ENCODE measurements around the gene PGBD2. TPM values are rescaled to one million over a fixed set of nuclear protein-coding genes. Genes with fewer than 3 reads are reported as not detected.

The PGBD2 gene
- total and polyA plus RNA-seq, 2 of the 4 experiments (the other 2 are of a cell fraction) = 4.8 to 6.8 TPM

DNA sequence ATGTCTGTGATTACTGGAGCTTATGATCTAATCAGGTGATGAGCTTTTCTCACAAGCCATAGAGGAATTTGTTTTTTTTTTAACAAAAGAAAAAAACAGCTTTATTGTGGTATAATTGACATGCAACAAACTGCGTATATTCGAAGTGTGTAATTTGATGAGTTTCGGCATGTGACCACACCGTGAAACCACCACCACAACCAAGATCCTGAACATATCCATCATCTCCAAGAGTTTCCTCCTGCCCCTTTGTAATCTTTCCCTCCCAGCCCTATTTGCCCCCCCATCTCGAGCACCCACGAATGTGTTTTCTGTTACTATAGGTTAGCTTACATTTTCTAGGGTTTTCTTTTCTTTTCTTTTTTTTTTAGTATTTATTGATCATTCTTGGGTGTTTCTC, 4.7 kb downstream of the PGBD2 start:
- in situ Hi-C loops (cut with MboI; ENCODE audit: low sequenced_read_pairs) = no loop called here
- DNase-seq (no peak), ATAC-seq (ENCODE audit: low read depth) (no peak)
- H3K9me1 ChIP-seq (ENCODE audit: insufficient read depth, low read length) = no peaks in the 10 kb centered on the region
- no peak overlapping the region for H3K56ac ChIP-seq (ENCODE audit: extremely low read depth, insufficient read depth, low read length)
- H2AK9ac ChIP-seq (replicated peaks; ENCODE audit: low read depth, low read length, poor library complexity) = no peak overlapping the region
- no peak overlapping the region for H2BK15ac ChIP-seq (ENCODE audit: low read depth, low read length)
- intact Hi-C loops (cut with micrococcal nuclease) = no loop called here
- no peak overlapping the region for H3K4ac ChIP-seq (ENCODE audit: low read depth, low read length)
- no CpG with 5 or more reads among the region's 6 CpGs for WGBS, 2 experiments (ENCODE audit: extremely low coverage in 2 of 2, insufficient read length in 1 of 2)
- H4K20me1 ChIP-seq (ENCODE audit: insufficient read depth, low read length) = no peaks in the 10 kb centered on the region
- no peaks in the 10 kb centered on the region for H3K9me3 ChIP-seq (ENCODE audit: control insufficient read depth, insufficient read depth, low read length)
- no peak overlapping the region for H3K27ac ChIP-seq (ENCODE audit: insufficient read depth, low read length)
- TF ChIP-seq CEBPB (IDR thresholded peaks at IDR 0.05; ENCODE audit: low read depth, low read length) = no peak
- no peak for TF ChIP-seq RAD21 (IDR thresholded peaks at IDR 0.05; ENCODE audit: low read length)
- TF ChIP-seq BHLHE40 (IDR thresholded peaks at IDR 0.05; ENCODE audit: low read depth, low read length) = no peak
- TF ChIP-seq RFX5 (IDR thresholded peaks at IDR 0.05; ENCODE audit: low read depth, low read length) = no peak
- no peak for TF ChIP-seq FOS (IDR thresholded peaks at IDR 0.05; ENCODE audit: low read depth, low read length)
- no peaks in the 10 kb centered on the region for H3K4me1 ChIP-seq (ENCODE audit: control insufficient read depth, insufficient read depth, low read length)
- H3K14ac ChIP-seq (replicated peaks; ENCODE audit: low read depth, low read length) = no peak overlapping the region
- no peak overlapping the region for H3K23ac ChIP-seq (ENCODE audit: low read depth, low read length)
- no peak overlapping the region for H2AFZ ChIP-seq (replicated peaks; ENCODE audit: low read length, poor library complexity)
- no peak overlapping the region for H4K91ac ChIP-seq (ENCODE audit: insufficient read depth, low read depth, low read length)
- H4K5ac ChIP-seq (ENCODE audit: low read depth, low read length) = no peak overlapping the region
- POLR2A ChIA-PET (ENCODE audit: unreplicated experiment) = no interaction called here
- H3K4me3 ChIP-seq (ENCODE audit: insufficient read depth, low read depth, low read length) = no peak overlapping the region
- BruUV-seq (replicated peaks) = no TSS peak
- no peak overlapping the region for H2AK5ac ChIP-seq (ENCODE audit: low read depth, low read length)
- H4K8ac ChIP-seq (ENCODE audit: low read depth in 2 of 2, low read length in 2 of 2) = no peak overlapping the region
- H2BK20ac ChIP-seq (ENCODE audit: low read depth, low read length) = no peak overlapping the region
- H3K4me2 ChIP-seq (ENCODE audit: low read depth, low read length) = no peak overlapping the region
- H3K18ac ChIP-seq (ENCODE audit: low read depth, low read length) = no peak overlapping the region
- H3K27me3 ChIP-seq (ENCODE audit: control insufficient read depth, insufficient read depth, low read length) = no peaks in the 10 kb centered on the region
- CTCF ChIA-PET = no interaction called here
- dilution Hi-C loops (cut with HindIII; ENCODE audit: low sequenced_read_pairs, unreplicated experiment) = no loop called here
- no peak overlapping the region for H3K9ac ChIP-seq (ENCODE audit: low read depth, low read length)
- peaks cover 12% of the 10 kb centered on the region for H3K36me3 ChIP-seq (ENCODE audit: control insufficient read depth, insufficient read depth, low read length)
- peaks cover 11 to 31% of the 10 kb centered on the region in 2 experiments for H3K79me1 ChIP-seq (ENCODE audit: low read depth in 1 of 2, low read length in 2 of 2)
- H2BK5ac ChIP-seq (ENCODE audit: low read depth, low read length, poor library complexity, severe bottlenecking) = no peak overlapping the region
- H2BK120ac ChIP-seq (ENCODE audit: low read depth, low read length) = no peak overlapping the region

Data from IMR-90 (cell line).